ENCODE results near the gene DLG4. TPM values are rescaled to one million over a fixed set of nuclear protein-coding genes. Genes with fewer than 3 reads are reported as not detected.
"Not testable (repeated sequence)": the region's sequence is repeated elsewhere in the genome, so short reads cannot be mapped to it uniquely, and the experiment has no call there.

The DLG4 gene
- total RNA-seq, 1 donor from 2014 or later: 29.3 TPM

DNA sequence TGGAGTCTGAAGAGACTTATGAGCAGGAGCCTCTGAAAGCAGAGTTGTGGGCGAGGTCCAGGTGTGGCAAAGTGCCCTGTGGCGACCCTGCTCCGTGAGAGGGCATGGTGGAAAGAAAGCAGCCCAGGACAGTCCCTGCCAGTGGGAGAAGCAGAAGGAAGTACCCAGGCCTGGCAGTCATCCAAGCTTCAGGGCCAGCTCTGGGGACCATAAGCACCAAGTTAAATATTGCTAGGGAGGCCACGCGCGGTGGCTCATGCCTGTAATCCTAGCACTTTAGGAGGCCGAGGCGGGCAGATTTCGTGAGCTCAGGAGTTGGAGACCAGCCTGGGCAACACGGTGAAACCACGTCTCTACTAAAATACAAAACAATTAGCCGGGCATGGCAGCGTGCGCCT lies 35.5 kb downstream of the DLG4 start:
- TF ChIP-seq, protein P1, sequence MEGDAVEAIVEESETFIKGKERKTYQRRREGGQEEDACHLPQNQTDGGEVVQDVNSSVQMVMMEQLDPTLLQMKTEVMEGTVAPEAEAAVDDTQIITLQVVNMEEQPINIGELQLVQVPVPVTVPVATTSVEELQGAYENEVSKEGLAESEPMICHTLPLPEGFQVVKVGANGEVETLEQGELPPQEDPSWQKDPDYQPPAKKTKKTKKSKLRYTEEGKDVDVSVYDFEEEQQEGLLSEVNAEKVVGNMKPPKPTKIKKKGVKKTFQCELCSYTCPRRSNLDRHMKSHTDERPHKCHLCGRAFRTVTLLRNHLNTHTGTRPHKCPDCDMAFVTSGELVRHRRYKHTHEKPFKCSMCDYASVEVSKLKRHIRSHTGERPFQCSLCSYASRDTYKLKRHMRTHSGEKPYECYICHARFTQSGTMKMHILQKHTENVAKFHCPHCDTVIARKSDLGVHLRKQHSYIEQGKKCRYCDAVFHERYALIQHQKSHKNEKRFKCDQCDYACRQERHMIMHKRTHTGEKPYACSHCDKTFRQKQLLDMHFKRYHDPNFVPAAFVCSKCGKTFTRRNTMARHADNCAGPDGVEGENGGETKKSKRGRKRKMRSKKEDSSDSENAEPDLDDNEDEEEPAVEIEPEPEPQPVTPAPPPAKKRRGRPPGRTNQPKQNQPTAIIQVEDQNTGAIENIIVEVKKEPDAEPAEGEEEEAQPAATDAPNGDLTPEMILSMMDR (IDR thresholded peaks at IDR 0.05): no peak
- ATAC-seq: peak; percentile 76 to 81
- intact Hi-C loops (cut with DNase I): no loop called here

GRCh38 chr17:7183433-7184090 lies 36.1 kb downstream of the DLG4 start:
- ATAC-seq: peak in 1 of 2 donors; percentile 11
- Histone ChIP-seq H3K4me1 (peaks cover 4% of the 10 kb centered on the region), H3K27me3 (ENCODE audit: low read depth) (peaks cover 3% of the 10 kb centered on the region), H3K9me3 (no peaks in the 10 kb centered on the region), H3K27ac (no peak overlapping the region), H3K4me3 (no peak overlapping the region), H3K36me3 (no peaks in the 10 kb centered on the region)
- intact Hi-C loops (cut with DNase I): no loop called here
- TF ChIP-seq, protein P1 (IDR thresholded peaks at IDR 0.05): no peak
- no peak for DNase-seq

More for the DNA sequence above, 35.5 kb downstream of the DLG4 start:
- peak; percentile 84 for DNase-seq
- Histone ChIP-seq H3K27ac (no peak overlapping the region), H3K36me3 (no peaks in the 10 kb centered on the region), H3K9me3 (no peaks in the 10 kb centered on the region), H3K4me1 (peaks cover 4% of the 10 kb centered on the region), H3K4me3 (no peak overlapping the region), H3K27me3 (ENCODE audit: low read depth) (no peaks in the 10 kb centered on the region)

GRCh38 chr17:7182101-7182500 lies 37.5 kb downstream of the DLG4 start:
- H3K9me3 ChIP-seq; H3K4me3 ChIP-seq; ATAC-seq; DNase-seq; H3K36me3 ChIP-seq; intact Hi-C loops (cut with DNase I); H3K27ac ChIP-seq: not testable (repeated sequence)
- Histone ChIP-seq H3K27me3 (ENCODE audit: low read depth) (peaks cover 14% of the 10 kb centered on the region), H3K4me1 (peaks cover 17% of the 10 kb centered on the region)

DNA sequence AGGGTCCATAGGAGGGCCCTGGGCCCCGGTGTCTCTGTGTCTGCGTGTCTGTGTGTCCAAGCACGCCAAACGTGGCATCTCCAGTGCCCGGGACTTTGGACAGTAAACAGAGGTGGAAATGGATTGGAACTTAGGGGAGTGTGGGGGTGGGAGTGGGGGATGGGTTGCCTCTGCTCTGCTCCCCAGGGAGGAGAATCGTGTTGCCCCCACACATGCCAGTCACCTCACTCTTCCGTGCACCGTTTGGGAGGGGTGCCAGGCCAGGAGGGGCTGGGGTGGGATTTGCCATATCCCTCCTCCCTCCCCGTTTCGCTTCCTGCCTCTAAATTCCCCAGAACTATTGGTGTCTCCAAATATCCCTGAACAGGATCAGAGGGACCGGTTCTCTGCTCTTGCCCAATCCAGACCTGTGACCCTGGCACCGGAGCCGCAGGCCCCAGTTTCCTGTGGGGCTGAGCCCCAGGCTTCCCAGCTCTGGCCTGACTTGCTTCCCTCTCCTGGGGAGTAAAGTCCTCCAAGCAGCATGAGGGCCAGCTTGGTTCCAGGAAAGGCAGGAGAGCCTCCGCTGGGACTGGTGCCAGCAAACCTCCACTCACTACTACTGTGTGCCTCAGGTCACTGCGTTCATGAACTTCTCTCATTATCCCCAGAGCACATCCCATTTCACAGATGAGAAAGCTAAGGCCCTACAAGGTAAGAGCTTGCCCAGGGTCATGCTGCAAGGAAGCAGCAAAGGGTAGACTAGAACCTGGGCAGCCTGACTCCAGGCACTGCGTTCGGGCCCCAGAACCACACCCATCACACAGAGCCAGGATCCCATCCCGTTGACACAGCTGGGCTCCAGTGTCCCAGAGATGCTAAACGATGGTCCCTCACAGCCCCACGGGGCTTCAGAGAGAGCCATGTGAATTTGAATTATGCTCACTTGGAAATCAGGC lies 40.0 kb downstream of the DLG4 start, which contains the start of gene ASGR1:
Gene ASGR1 (minus strand): TSS at position 54 of the 938 bp plus-strand sequence. CDS start 807 bp downstream, outside the sequence.
- TF ChIP-seq, protein P1 (IDR thresholded peaks at IDR 0.05): no peak
- H3K27me3 ChIP-seq (ENCODE audit: low read depth): peaks cover 14% of the 10 kb centered on the region
- H3K4me1 ChIP-seq: peaks cover 21% of the 10 kb centered on the region
- H3K4me3 ChIP-seq: peak within 1 kb of the TSS; percentile 50
- ATAC-seq: no peak
- no peak for DNase-seq
- no peaks in the 10 kb centered on the region for H3K9me3 ChIP-seq
- no peak within 1 kb of the TSS for H3K27ac ChIP-seq
- H3K36me3 ChIP-seq: no peaks in the 10 kb centered on the region
- intact Hi-C loops (cut with DNase I): no loop called here

DNA sequence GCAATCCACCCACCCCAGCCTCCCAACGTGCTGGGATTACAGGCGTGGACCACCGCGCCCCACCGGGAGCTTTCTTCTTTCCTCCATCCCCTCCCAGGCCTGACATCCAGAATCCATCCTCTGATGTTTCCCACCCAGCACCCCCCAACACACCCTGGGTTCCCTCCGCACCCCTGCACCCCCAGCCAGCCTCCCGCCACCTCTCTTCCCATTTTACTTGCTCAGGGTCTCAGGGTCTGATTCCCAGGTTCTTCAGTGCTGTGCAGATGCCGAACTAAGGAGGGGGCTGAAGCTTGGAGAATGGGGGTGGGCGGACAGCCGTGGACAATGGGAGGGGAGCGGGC lies 40.7 kb downstream of the DLG4 start:
- DNase-seq (no peak), ATAC-seq (no peak)
- Histone ChIP-seq H3K36me3 (no peaks in the 10 kb centered on the region), H3K27me3 (ENCODE audit: low read depth) (peaks cover 14% of the 10 kb centered on the region), H3K4me1 (peaks cover 22% of the 10 kb centered on the region), H3K4me3 (no peak overlapping the region), H3K9me3 (no peaks in the 10 kb centered on the region), H3K27ac (no peak overlapping the region)
- intact Hi-C loops (cut with DNase I): no loop called here
- TF ChIP-seq, protein P1 (IDR thresholded peaks at IDR 0.05): no peak

Data from lower lobe of right lung (tissue), 2 donors.